ENCODE results near the gene PODN. TPM values are rescaled to one million over a fixed set of nuclear protein-coding genes. Genes with fewer than 3 reads are reported as not detected.

Gene PODN, protein sequence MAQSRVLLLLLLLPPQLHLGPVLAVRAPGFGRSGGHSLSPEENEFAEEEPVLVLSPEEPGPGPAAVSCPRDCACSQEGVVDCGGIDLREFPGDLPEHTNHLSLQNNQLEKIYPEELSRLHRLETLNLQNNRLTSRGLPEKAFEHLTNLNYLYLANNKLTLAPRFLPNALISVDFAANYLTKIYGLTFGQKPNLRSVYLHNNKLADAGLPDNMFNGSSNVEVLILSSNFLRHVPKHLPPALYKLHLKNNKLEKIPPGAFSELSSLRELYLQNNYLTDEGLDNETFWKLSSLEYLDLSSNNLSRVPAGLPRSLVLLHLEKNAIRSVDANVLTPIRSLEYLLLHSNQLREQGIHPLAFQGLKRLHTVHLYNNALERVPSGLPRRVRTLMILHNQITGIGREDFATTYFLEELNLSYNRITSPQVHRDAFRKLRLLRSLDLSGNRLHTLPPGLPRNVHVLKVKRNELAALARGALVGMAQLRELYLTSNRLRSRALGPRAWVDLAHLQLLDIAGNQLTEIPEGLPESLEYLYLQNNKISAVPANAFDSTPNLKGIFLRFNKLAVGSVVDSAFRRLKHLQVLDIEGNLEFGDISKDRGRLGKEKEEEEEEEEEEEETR
- 10.2 and 110 TPM in 2 replicates for total RNA-seq

DNA sequence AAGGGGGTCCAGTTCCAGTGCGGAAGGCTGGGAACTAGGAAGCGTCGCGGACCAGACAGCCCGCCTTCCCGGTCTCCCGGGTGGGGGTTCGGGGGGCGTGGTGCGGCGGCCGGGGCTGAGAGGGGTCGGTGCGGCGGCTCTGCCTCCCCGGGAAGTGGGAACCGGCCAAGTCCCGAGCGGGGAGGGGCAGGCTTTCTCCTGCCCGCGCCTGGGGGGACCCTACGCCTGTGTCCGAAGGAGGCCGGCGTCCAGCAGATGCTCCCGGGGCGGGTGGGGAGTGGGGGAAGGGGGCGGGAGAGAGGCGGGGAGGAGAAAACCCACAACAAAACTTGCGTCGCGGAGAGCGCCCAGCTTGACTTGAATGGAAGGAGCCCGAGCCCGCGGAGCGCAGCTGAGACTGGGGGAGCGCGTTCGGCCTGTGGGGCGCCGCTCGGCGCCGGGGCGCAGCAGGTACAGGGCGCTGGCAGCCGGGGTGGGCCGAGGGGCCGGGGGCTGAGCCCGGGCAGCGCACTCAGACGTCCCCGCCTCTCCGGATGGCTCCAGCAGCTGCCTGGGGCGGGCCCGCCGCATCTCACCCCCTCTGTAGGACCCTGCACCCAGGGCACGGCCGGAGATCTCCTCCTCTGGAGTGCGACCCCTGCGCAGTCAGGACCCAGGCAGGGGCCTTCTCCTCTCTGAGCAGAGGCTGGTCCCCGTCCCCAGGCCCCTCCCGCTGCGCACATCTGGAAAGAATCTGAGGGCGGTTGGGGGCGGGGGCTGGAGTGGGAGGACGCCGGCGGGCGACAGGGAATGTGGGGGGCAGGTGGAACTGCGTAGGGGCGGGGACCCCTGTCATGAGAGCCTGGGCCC lies at the start of gene PODN:
TSS of gene PODN (plus strand) at position 355 of the 849 bp plus-strand sequence. CDS start 7,643 bp downstream, outside the sequence.

Small RNA genes within 50 kb of the gene (small RNA-seq; reads per million reads assigned to genes)
- not detected for gene HIGD1AP11 (ENCODE audit: low replicate concordance)

Other genes starting within 250 kb of the PODN start
- 1.1 and 1.8 TPM in 2 replicates for gene ZYG11A, start 219.5 kb upstream of the PODN start, total RNA-seq
- gene ECHDC2, start 140.5 kb upstream of the PODN start, total RNA-seq = 19.2 and 51.2 TPM in 2 replicates
- 118 and 149 TPM in 2 replicates for gene SCP2, start 134.9 kb upstream of the PODN start, total RNA-seq
- gene SLC1A7, start 80.4 kb downstream of the PODN start, total RNA-seq = 0.14 and 3.7 TPM in 2 replicates
- gene CPT2, start 134.6 kb downstream of the PODN start, total RNA-seq = 17.9 and 19.9 TPM in 2 replicates
- gene CZIB, start 158.4 kb downstream of the PODN start, total RNA-seq = 38.5 and 41.8 TPM in 2 replicates
- 27.1 and 31.1 TPM in 2 replicates for gene MAGOH, start 176.3 kb downstream of the PODN start, total RNA-seq